Effector memory CD4-positive, alpha-beta T cell (primary cell): ENCODE results near the gene GAB3.
"Not testable (repeated sequence)": the region's sequence is repeated elsewhere in the genome, so short reads cannot be mapped to it uniquely, and the experiment has no call there.

Experiments used
- DNase-seq, 3 donors: peaks; one replicate each; pipeline ENCODE4 v3.0.0-alpha.2; 2020
- H3K27ac ChIP-seq: 2 replicates; pipeline ENCODE4 v1.7.0; 2013; ENCODE audit warnings: mild to moderate bottlenecking, low read length, moderate library complexity; ENCODE audit not compliant: insufficient read depth, poor library complexity, severe bottlenecking
- H3K27me3 ChIP-seq: replicated peaks from 2 replicates; pipeline ENCODE4 v1.7.0; 2013; ENCODE audit warnings: mild to moderate bottlenecking, low read length; ENCODE audit not compliant: insufficient read depth, control insufficient read depth, poor library complexity, severe bottlenecking
- H3K36me3 ChIP-seq: 2 replicates; pipeline ENCODE4 v1.7.0; 2013; ENCODE audit warnings: mild to moderate bottlenecking, low read length, moderate library complexity; ENCODE audit not compliant: control insufficient read depth, insufficient read depth
- H3K4me1 ChIP-seq: 2 replicates; pipeline ENCODE4 v1.7.0; 2013; ENCODE audit warnings: low read length, mild to moderate bottlenecking; ENCODE audit not compliant: control insufficient read depth, insufficient read depth, poor library complexity, severe bottlenecking
- H3K4me3 ChIP-seq: 2 replicates; pipeline ENCODE4 v1.7.0; 2013; ENCODE audit warnings: low read length, low read depth, mild to moderate bottlenecking; ENCODE audit not compliant: insufficient read depth, poor library complexity, severe bottlenecking
- H3K9me3 ChIP-seq: 2 replicates; pipeline ENCODE4 v1.7.0; 2013; ENCODE audit warnings: mild to moderate bottlenecking, low read length, moderate library complexity; ENCODE audit not compliant: control insufficient read depth

Gene GAB3

DNA sequence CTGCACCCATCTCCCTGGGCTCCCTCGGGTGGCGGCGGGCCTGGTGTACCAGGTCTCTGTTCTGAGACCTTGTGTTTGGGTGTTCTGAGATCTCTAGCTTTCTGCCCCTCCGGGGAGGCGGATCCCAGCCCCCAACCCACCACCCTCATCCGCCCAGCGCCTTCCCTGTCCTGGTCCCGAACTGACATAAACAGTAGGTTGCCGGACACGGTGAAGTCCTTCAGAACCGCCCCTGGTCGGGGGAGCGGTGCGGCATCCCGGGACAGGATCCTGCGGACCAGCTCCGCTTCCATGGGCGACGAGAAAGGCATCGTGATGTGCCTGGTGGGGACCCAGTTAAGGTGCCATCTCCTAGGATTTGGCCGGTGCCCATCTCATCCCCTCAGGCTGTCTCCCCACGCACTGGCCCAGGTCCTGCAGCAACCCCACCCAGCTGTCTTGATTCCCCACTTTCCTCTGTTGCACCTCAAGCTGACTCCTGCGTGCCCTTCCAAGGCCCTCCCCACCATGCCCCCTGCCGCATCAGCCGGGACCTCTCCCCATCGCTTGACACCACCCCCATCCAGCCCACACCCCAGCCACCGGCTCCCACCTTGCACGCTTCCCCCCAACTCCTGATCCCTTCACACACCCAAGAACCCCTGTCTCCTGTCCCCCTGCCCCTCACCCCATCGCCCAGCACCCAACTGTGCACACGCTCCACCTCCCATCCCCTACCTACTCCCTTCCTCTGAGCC is 98.4 kb downstream of the GAB3 start:
- Histone ChIP-seq H3K27me3 (no peaks in the 10 kb centered on the region), H3K9me3 (no peaks in the 10 kb centered on the region), H3K36me3 (no peaks in the 10 kb centered on the region), H3K4me1 (no peaks in the 10 kb centered on the region), H3K4me3 (no peak overlapping the region), H3K27ac (no peak overlapping the region)
- no peak for DNase-seq

DNA sequence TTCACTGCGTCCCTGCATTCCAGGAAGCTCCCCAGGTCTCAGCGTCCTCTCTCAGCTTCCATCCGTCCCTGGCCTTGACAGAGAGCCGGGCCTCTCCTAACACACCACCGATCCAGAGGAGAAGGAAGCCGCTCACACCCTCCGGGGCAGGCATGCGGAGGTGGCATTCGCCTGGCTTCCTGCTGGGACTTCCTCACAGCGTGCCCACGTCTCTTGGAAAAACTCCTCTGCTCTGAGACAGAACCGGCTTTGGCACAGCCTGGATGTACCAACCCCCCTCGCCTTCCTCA is 100.7 kb downstream of the GAB3 start:
- Histone ChIP-seq H3K9me3 (no peaks in the 10 kb centered on the region), H3K27me3 (no peaks in the 10 kb centered on the region), H3K4me3 (no peak overlapping the region), H3K4me1 (no peaks in the 10 kb centered on the region), H3K36me3 (no peaks in the 10 kb centered on the region), H3K27ac (no peak overlapping the region)
- no peak for DNase-seq

- no peak for DNase-seq
- H3K36me3 ChIP-seq, result no peaks in the 10 kb centered on the region
- H3K4me1 ChIP-seq, result no peaks in the 10 kb centered on the region
- H3K27ac ChIP-seq, result no peak overlapping the region
- no peak overlapping the region for H3K4me3 ChIP-seq
- no peaks in the 10 kb centered on the region for H3K9me3 ChIP-seq
- no peaks in the 10 kb centered on the region for H3K27me3 ChIP-seq
Measured at GRCh38 chrX:154649503-154650220, 101.2 kb downstream of the GAB3 start.

- Histone ChIP-seq H3K9me3 (no peaks in the 10 kb centered on the region), H3K36me3 (no peaks in the 10 kb centered on the region), H3K27me3 (no peaks in the 10 kb centered on the region), H3K4me1 (no peaks in the 10 kb centered on the region), H3K4me3 (no peak overlapping the region), H3K27ac (no peak overlapping the region)
- DNase-seq, result no peak
Measured at GRCh38 chrX:154648931-154649330, 101.9 kb downstream of the GAB3 start.

DNA sequence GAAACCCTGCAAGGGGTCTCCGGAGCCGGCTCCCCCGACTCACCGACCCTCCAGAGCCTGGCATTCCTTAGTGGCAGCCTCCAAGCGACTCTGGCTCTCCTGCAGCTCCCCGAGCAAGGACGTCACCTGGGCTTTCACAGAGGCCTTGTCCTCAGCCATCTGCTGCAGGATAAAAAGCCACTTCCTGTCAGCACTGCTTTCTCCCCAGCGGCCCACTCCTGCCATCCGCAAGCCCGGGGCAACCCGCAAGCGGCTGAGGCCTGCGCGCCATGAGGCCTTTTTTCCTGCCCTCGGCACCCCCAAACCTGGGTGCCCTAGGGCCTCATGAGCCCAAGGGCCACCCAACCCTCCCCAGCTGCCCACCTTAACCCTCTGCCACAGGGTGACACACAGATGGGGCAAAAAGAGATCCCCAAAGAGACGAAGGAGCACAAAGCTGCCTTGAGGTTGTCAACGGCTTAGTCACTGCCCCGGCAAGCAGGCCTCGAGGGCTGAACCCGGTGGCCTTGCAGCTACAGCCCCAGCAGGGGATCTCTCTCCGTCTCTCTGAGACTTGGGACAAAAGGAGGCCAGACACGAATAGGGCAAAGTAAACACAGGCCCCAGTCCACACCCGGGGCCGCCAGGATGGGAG is 105.0 kb downstream of the GAB3 start:
- not testable (repeated sequence) for H3K36me3 ChIP-seq, H3K27me3 ChIP-seq, DNase-seq, H3K9me3 ChIP-seq, H3K27ac ChIP-seq, H3K4me3 ChIP-seq, H3K4me1 ChIP-seq

DNA sequence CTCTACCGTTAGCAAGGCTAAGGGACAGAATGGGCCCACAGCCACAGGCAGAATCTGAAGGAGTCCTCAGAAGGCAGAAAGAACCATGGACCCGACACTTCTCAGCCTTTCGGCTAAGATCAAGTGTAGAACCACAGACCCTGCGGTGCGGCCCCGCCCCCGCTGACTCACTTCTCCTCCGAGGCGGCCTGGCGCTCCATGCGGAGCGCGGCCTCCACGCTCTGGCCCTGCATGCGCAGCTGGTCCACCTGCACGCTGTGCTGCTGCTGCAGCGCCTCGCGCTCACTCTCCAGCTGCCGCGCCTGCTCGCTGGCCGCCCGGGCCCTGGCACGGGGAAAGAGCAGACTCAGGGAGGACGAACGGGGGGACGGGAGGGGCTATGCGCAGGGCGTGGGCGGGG is 107.2 kb downstream of the GAB3 start:
- not testable (repeated sequence) for H3K27ac ChIP-seq, H3K9me3 ChIP-seq, H3K4me1 ChIP-seq, DNase-seq, H3K36me3 ChIP-seq, H3K27me3 ChIP-seq, H3K4me3 ChIP-seq

DNA sequence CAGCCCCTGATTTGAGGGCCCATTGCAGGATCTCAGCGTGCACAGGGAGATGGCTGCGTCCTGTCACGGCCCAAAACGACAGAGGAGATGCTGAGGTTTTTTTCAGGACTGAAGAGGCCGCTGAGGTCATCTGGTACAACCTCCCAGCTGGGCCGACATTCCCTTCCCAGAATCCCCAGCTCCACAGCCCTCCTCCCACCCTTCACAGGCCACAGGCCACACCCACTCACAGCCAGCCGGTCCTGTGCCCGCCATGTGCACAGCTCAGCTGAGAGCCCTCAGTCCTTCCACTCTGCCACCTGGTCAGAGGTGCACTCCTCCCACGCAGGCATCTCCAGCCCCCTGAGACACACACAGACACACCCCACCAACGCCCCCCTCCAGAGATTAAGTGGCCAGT is 109.1 kb downstream of the GAB3 start:
- H3K27ac ChIP-seq, H3K9me3 ChIP-seq, H3K27me3 ChIP-seq, DNase-seq, H3K4me3 ChIP-seq, H3K36me3 ChIP-seq, H3K4me1 ChIP-seq: not testable (repeated sequence)

DNA sequence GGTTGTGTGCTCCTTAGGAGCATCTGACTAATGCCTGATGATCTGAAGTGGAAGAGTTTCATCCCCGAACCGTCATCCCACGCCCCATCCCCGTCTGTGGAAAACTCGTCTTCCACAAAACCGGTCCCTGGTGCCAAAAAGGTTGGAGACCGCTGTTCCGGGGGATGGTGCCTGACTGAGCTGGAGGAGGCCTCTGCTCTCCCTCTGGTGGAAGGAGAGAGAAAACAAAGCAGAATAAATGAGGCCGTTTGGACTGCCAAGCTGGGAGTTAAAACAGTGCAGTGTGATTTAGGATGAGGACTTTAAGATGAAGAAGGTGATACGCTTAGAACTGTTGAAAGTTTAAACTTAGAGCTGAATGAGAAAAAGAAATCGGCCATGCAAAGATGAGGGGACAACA is 117.2 kb downstream of the GAB3 start:
- H3K27me3 ChIP-seq, DNase-seq: not testable (repeated sequence)

DNA sequence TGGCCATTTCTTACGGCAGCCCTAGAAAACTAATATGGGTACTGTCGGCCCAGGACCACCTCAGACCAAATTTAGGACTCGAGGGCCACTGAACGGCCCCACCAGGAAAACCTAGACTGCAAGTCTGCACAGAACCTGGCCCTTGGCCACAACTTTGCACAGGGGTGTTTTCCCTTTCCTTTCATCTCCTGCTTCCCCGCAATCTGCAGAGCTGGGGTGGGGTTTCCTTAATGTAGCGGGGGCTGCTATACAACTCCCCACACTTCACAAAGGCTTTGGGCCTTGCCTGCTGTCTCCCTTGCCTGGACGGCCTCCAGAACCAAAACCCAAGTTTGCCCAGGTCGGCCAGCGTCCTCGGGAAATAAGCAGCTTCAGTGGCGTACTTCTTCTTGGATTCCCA is 119.9 kb downstream of the GAB3 start:
- not testable (repeated sequence) for H3K36me3 ChIP-seq, H3K4me3 ChIP-seq, H3K27ac ChIP-seq, DNase-seq, H3K9me3 ChIP-seq, H3K27me3 ChIP-seq, H3K4me1 ChIP-seq

More for the DNA sequence above, 117.2 kb downstream of the GAB3 start:
- not testable (repeated sequence) for H3K9me3 ChIP-seq, H3K4me1 ChIP-seq, H3K36me3 ChIP-seq, H3K27ac ChIP-seq, H3K4me3 ChIP-seq

- not testable (repeated sequence) for H3K4me3 ChIP-seq, H3K27me3 ChIP-seq, H3K9me3 ChIP-seq, H3K4me1 ChIP-seq, H3K36me3 ChIP-seq, H3K27ac ChIP-seq, DNase-seq
Measured at GRCh38 chrX:154628960-154629359, 121.9 kb downstream of the GAB3 start.
